GM19452 (cell line): Measurements from ENCODE around the gene MRPL48.
"Not testable (repeated sequence)": the region's sequence is repeated elsewhere in the genome, so short reads cannot be mapped to it uniquely, and the experiment has no call there.

Experiments
- ATAC-seq: cut with Tn5 transposase; IDR thresholded peaks from one replicate; pipeline ENCODE4 v1.9.1; 2021; ENCODE audit not compliant: unreplicated experiment

The MRPL48 gene

DNA sequence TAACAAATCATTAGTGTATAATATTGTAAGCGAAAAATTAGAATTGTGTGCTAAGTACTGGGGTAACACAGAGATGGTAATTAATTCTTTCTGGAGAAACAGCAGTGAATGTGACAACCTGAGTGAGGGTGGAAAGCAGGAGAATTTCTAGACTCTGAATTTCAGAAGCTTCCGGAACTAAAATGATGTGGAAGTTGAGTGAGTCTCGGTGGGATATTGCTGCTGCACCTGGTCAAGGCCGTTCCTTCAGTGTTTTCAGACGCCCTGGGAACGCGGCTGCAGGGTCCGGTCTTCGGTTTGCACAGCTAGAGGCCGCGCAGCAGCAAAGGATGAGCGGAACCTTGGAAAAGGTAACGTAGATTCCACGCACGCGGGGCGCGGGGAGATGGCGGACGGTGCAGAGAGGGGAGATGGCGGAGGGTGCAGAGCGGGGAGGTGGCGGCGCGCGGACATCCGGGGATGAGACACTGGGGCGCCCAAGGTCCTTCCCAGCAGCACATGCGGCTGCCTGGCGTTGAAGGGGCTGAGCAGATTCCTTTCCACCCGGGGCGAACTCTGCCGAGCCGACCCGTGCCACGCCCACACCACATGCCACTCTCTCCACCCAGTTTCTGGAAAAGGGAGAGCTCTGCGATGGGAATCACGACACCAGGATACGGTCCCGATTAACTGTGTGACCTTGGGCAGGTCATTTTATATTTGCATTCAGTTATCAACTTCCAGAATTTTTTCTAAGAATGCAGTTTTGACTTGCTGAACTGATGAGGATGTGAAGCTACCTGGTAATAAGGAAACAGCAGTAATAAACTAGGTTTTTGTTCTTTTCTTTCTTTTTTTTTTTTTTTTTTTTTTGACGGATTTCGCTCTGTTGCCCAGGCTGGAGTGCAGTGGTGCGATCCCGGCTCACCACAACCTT, at the start of gene MRPL48:
TSS of gene MRPL48 (plus strand) at position 232 of the 916 bp plus-strand sequence. CDS start at position 330, 98 bp downstream.
- ATAC-seq: peak; percentile 95

GRCh38 chr11:73743045-73743444, 44.6 kb upstream of the MRPL48 start:
- no peak for ATAC-seq

GRCh38 chr11:73746701-73747100, 41.0 kb upstream of the MRPL48 start:
- ATAC-seq: no peak

- ATAC-seq: no peak
Measured at GRCh38 chr11:73747762-73748161, 39.9 kb upstream of the MRPL48 start.

GRCh38 chr11:73748300-73748699, 39.4 kb upstream of the MRPL48 start:
- ATAC-seq: no peak

DNA sequence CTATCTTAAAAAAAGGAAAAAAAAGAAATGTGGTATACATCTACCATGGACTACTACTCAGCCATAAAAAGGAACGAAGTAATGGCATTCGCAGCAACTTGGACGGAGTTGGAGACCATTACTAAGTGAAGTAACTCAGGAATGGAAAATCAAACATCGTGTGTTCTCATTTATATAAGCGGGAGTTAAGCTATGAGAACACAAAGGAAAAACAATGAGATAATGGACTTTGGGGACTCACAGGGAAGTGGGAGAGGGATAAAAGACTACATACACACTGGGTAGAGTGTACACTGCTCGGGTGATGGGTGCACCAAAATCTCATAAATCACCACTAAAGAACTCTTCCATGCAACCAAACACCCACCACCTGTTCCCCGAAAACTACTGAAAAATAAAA, 38.6 kb upstream of the MRPL48 start:
- no peak for ATAC-seq

DNA sequence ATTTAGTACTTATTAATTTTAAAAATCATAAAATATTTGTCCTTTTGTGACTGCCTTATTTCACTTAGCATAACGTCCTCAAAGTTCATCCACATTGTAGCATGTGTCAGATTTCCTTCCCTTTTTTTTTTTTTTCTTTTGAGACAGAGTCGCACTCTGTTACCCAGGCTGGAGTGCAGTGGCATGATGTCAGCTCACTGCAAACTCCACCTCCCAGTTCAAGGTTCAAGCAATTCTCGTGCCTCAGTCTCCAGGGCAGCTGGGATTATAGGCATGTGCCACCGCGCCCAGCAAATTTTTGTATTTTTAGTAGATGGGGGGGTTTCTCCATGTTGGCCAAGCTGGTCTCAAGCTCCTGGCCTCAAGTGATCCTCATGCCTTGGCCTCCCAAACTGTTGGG, 37.4 kb upstream of the MRPL48 start:
- no peak for ATAC-seq

GRCh38 chr11:73750862-73751261, 36.8 kb upstream of the MRPL48 start:
- ATAC-seq: not testable (repeated sequence)

- ATAC-seq: no peak
Measured at GRCh38 chr11:73752216-73752867, 35.3 kb upstream of the MRPL48 start.

GRCh38 chr11:73752903-73753302, 34.8 kb upstream of the MRPL48 start:
- ATAC-seq: no peak

- no peak for ATAC-seq
Measured at GRCh38 chr11:73753938-73754337, 33.7 kb upstream of the MRPL48 start.

DNA sequence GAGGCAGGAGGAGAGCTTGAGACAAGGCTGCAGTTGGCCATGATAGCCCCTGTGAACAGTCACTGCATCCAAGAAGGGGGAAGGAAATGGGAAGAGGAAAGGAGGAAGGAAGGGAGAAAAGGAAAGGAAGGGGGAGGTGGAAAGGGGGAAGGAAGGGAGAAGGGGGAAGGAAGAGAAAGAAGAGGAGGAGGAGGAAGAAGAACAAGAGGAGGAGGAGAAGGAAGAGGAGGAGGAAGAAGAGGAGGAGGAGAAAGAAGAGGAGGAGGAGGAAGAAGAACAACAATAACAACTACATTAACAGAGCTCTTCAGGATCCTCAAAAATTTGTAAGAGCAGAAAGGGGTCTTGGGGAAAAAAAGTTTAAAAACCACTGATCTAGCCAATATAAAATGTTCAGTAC, 32.0 kb upstream of the MRPL48 start:
- no peak for ATAC-seq

GRCh38 chr11:73757598-73757997, 30.1 kb upstream of the MRPL48 start:
- no peak for ATAC-seq

- ATAC-seq: no peak
Measured at GRCh38 chr11:73758451-73758850, 29.2 kb upstream of the MRPL48 start.

DNA sequence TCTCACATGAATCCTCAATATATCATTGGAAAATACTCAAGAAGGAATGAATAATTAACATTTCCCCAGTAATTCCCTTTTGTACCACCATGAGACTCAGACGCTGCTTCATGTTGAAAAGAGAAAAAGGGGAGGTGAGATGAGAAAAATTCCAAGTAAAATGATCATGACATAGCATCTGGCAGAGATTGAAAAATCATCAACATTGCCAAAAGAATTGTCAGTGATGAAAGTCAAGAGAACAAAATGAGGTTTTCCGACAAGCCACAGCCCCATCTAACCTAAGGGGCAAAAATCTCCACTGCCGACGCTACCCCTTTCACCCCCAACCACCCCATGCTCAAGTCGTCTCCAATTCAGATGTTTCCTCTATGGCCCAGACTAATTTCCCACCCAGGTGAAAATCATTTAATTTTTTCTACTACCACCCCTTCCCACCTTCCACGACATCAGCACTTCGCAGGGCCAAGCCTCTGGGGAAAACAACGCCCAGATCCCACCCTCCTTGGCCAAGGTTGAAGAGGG, 28.0 kb upstream of the MRPL48 start:
- ATAC-seq: no peak

- ATAC-seq: no peak
Measured at GRCh38 chr11:73760135-73760678, 27.5 kb upstream of the MRPL48 start.

DNA sequence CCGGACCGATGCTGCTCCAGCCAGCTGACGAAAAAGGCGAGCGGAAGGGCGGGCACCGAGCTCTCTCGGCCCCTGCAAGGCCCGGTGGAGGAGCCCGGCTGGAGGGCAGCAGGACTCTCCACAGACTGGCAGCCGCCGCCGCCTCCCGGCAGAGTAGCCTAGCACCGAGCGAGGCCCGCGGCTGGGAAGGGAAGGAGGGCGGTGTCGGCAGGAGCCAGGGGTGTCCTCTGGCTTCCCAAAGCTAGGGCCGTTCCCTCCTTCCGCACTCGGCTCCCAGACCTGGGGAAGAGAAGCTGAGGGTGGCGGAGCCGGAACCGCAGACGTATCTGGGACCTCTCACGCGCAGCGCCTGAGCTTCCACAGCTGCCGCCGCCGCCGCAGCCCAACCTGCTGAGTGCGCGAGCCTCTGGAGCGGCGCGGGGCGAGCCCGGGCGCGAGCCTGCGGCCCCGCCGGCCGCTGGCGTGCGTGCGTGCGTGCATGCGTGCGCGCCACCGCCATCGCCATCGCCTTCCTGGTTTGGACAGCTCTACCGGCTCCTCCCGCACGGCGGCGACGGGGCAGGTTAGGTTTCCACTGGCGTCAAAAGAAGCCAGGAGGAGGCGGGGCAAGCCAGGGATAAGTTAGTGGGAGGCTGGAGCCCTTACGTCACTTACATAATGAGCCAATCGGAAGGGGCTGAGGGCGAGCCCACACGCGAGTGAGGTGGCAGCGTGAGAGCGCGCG, 26.8 kb upstream of the MRPL48 start, which contains the start of gene RAB6A:
TSS of gene RAB6A (minus strand) at position 396 of the 724 bp plus-strand sequence. CDS start 439 bp downstream, outside the sequence.
- ATAC-seq: peak; percentile 92

DNA sequence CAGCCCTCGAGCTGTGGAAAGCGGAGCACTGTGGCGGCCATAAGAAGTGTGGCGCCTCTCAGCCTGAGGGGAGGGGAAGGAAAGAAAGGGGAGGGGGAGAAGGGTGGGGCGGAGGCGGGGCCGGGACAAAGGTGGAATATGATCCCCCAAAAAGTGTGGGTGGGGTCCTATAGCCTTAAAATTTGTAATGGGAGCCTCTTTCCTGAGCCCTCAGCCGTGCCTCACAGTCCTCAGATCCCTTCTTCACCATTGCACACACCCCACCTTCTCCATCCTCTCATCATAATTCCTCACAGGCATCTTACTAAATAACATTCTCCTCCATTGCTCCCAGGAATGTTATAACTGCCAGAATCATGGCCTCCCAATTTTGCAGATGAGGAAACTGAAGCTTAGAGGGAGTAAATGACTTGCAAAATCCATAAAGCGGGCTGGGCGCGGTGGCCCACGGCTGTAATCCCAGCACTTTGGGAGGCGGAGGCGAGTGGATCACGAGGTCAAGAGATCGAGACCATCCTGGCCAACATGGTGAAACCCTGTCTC, 26.2 kb upstream of the MRPL48 start:
- ATAC-seq: no peak

DNA sequence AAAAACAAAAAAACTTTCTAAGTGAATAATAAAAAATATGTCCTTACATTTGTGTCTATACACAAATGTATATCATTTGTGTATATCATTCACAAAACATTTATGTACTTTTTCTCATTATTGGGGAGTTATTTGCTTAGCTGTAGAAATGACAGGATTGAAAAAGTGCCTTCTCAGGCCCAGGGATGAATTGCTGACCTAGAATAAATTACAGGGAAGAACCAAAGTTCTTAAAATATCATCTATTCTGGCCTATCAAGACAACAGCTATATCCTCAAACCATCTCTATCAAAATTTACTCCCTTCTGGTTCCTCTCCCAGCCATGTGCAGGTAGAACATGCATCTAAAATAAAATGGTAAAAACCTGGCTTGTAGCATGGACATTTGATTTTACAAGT, 24.9 kb upstream of the MRPL48 start:
- ATAC-seq: no peak

DNA sequence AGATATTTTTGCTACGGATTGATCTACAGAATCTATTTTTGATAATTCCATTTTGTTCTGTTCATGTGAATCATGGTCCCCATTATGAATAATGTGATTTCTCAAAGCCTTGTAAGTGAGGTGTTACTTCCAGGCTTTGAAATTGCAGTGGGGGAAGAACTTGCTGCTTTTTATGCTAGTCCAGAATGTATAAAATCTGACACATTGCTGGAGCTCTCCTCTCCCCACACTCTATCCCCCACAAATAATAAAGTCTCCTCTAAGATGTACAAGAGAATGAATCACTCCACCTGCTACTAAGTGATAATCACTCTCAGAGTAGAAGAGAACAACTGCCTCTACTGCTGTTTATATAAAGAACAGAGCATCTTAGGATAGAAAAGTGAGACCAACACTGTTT, 20.9 kb upstream of the MRPL48 start:
- no peak for ATAC-seq

GRCh38 chr11:73770811-73771210, 16.9 kb upstream of the MRPL48 start:
- ATAC-seq: not testable (repeated sequence)
